Measurements from ENCODE around the gene MACF1.

GRCh38 chr1:39453603-39454002 is 249.1 kb downstream of the MACF1 start:
- no peak for TF ChIP-seq POLR2A (IDR thresholded peaks at IDR 0.05; ENCODE audit: low read depth, low read length)
- no peak for TF ChIP-seq POLR2AphosphoS5 (IDR thresholded peaks at IDR 0.05; ENCODE audit: low read depth, low read length)
- TF ChIP-seq TAF1 (IDR thresholded peaks at IDR 0.05; ENCODE audit: low read depth, low read length) = no peak
- TF ChIP-seq SPI1 (IDR thresholded peaks at IDR 0.05; ENCODE audit: low read depth, low read length) = no peak

Measured in GM12891 (cell line).